Nephron (organoid): Measurements from ENCODE around the gene NKD2.

Experiments used
- H3K27ac Mint-ChIP-seq, 3 experiments: 2 replicates each; pipeline ENCODE4 v1.8.0; 2020; ENCODE audit warnings: mixed read lengths in 3 of 3, mild to moderate bottlenecking in 2 of 3, moderate library complexity in 1 of 3
- H3K27me3 Mint-ChIP-seq: 2 replicates; pipeline ENCODE4 v1.8.0; 2021; ENCODE audit warnings: low read depth, mild to moderate bottlenecking, moderate library complexity, mixed read lengths
- H3K36me3 Mint-ChIP-seq: 2 replicates; pipeline ENCODE4 v1.8.0; 2020; ENCODE audit warnings: low read depth, mixed read lengths
- H3K4me1 Mint-ChIP-seq: 2 replicates; pipeline ENCODE4 v1.8.0; 2020; ENCODE audit warnings: mixed read lengths
- H3K4me3 Mint-ChIP-seq, 3 experiments: 2 replicates each; pipeline ENCODE4 v1.8.0; 2020; ENCODE audit warnings: mild to moderate bottlenecking in 3 of 3, mixed read lengths in 3 of 3, moderate library complexity in 2 of 3
- H3K9me3 Mint-ChIP-seq: 2 replicates; pipeline ENCODE4 v1.8.0; 2020; ENCODE audit warnings: mixed read lengths
- TF ChIP-seq, protein P1 (sequence below), 3 experiments: fragments of 200-600 bp; sonication (generic); IDR thresholded peaks; one replicate each; pipeline ENCODE4 v1.5.0; 2021; ENCODE audit warnings: antibody characterized with exemption in 3 of 3; ENCODE audit not compliant: unreplicated experiment in 3 of 3

The NKD2 gene

DNA sequence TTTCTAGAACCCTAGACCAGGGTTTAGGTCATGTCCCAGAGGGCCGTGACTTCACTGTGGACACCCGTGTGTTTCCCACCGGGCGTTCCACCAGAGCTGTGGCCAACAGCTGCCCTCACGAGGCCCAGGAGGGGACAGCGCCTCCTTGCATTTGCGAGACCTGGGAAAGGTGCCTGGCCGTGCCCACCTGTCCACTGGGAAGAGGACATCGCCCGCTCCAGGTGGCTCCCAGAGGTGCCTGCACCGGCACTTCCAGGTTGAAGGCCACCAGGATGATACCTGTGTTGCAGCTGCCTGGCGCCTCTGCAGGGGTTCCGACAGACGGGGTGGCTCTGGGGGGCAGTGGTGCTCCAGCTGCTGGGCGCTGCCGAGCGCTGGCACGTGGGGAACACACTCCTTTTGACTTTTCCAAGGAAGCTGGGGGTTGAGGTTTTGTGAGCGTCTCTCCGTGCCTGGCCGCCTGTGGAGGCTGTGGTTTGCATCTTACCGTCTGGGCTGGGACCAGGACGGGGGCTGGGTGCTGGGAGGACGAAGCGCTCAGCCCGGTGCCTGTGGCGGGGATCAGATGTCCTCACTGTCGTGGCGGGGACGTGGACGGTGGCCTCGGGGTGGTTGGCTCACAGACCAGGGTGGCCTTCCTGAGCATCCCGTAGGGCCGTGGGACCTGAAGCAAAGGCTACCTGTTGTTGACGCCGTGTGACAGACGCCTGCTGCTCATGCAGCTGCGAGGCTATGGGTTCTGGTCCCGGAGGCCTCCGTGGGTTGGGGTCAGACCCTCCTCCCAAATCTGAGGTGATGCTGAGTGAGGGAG, 19.2 kb downstream of the NKD2 start:
- Mint-ChIP-seq H3K36me3 (no peaks in the 10 kb centered on the region), H3K4me3 (no peak overlapping the region), H3K4me1 (peaks cover 10% of the 10 kb centered on the region), H3K27ac (no peak overlapping the region), H3K27me3 (no peaks in the 10 kb centered on the region), H3K9me3 (no peaks in the 10 kb centered on the region)
- TF ChIP-seq, protein P1, sequence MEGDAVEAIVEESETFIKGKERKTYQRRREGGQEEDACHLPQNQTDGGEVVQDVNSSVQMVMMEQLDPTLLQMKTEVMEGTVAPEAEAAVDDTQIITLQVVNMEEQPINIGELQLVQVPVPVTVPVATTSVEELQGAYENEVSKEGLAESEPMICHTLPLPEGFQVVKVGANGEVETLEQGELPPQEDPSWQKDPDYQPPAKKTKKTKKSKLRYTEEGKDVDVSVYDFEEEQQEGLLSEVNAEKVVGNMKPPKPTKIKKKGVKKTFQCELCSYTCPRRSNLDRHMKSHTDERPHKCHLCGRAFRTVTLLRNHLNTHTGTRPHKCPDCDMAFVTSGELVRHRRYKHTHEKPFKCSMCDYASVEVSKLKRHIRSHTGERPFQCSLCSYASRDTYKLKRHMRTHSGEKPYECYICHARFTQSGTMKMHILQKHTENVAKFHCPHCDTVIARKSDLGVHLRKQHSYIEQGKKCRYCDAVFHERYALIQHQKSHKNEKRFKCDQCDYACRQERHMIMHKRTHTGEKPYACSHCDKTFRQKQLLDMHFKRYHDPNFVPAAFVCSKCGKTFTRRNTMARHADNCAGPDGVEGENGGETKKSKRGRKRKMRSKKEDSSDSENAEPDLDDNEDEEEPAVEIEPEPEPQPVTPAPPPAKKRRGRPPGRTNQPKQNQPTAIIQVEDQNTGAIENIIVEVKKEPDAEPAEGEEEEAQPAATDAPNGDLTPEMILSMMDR (IDR thresholded peaks at IDR 0.05; ENCODE audit: unreplicated experiment in 3 of 3): no peak

DNA sequence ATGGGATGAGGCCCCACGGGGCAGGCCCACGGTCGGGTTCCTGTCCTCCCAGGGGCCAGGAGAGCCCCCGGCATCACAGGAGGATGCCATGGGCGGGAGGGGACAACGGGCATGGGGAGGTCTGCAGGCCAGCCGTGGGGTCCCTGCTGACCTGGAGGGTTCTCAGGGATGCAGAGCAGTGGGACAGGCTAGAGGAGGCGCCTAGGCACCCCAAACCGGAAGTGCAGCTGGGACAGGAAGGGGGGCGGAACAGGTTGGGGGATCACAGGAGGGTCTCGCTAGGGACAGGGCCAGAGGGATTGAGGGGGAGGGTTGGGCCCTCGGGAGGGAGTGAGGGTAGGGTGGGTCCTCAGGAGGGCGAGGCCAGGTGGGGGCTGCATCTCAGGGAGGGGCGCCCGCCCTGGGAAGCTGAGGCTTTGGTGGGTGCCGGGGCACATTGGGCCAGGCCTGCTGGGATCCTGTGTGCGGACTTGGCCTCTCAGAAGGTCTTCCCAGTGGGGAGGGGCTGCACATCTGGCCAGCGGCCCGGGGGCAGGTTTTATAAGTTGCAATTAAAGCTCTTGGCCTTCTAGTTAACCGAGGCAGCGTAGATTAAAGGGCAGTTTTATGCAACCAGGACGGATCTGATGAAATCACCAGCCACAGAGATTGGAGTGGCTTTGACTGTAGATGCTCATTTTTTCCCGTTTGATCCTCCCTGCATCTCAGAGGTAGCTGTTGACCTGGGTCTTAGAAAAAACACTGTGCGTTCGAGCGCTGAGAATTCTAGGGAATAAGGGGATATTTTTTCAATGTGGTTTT, 20.1 kb downstream of the NKD2 start:
- peak overlapping the region; percentile 31 to 79 (median 63) for H3K27ac Mint-ChIP-seq
- H3K9me3 Mint-ChIP-seq: no peaks in the 10 kb centered on the region
- peaks cover 10% of the 10 kb centered on the region for H3K4me1 Mint-ChIP-seq
- H3K4me3 Mint-ChIP-seq: no peak overlapping the region
- no peaks in the 10 kb centered on the region for H3K27me3 Mint-ChIP-seq
- TF ChIP-seq, protein P1 (IDR thresholded peaks at IDR 0.05; ENCODE audit: unreplicated experiment in 3 of 3): no peak
- no peaks in the 10 kb centered on the region for H3K36me3 Mint-ChIP-seq

DNA sequence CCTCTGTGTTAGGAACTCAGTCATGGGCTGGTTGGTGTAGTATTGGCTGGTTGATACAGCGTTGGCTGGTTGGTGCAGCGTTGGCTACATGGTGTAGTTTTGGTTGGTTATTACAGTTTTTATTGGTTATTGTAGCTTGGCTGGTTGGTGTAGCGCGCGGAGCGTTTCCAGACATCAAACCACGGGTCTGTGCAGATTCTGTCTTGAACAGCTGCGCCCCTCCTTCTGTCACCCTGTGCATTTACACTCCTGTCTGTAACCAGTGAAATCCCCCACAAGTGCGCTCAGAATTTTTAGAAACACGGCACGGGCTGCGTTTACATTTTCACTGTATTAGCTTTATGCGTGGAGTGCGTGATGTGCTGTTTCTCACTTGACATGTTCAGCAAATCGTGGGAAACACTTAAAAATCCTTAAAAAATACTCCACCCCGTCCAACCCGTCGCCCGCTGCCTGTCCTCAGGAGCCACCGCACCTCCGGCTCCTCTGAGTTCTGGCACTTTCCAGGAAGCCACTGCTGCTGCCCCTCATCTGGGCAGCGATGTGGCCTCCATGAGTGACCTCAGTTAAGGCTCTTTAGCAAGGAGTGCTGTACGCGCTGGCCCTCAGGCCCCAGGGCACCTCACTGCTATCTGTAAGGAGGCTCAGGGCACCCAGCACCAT, 20.8 kb downstream of the NKD2 start:
- Mint-ChIP-seq H3K4me1 (peaks cover 10% of the 10 kb centered on the region), H3K27me3 (no peaks in the 10 kb centered on the region), H3K36me3 (peaks cover 5% of the 10 kb centered on the region), H3K4me3 (no peak overlapping the region), H3K9me3 (no peaks in the 10 kb centered on the region), H3K27ac (peak overlapping the region; percentile 31 to 79 (median 63))
- TF ChIP-seq, protein P1 (IDR thresholded peaks at IDR 0.05; ENCODE audit: unreplicated experiment in 3 of 3): no peak

DNA sequence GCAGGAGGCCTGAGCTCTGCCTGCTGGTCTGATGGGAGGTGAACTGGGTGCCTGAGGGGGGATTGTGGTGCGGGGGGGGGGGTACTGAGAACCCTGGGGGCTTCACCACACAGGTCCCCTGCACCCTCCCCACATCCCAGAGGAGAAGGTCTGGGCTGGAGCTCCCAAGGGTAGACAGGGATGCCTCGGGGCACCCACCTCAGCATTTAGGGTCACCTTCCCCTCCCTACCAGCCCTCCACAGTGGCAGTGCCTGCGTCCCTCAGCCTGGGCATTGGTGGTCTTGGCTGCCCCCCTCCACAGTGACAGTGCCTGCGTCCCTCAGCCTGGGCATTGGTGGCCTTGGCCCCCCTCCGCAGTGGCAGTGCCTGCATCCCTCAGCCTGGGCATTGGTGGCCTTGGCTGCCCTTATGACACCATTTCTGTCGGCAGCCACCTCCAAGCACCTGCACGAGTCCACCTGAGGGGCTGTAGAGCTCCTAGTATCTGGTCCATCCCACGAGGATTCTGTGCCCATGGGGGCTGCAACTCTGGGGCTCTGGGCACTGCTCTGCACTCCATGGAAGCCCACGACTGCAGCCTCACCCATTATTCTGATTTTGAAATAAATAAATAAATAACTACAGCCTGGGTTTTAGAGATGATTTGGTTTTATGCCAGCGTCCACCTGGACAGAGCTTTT, 21.5 kb downstream of the NKD2 start:
- Mint-ChIP-seq H3K4me1 (peaks cover 10% of the 10 kb centered on the region), H3K27ac (no peak overlapping the region), H3K27me3 (peaks cover 2% of the 10 kb centered on the region), H3K36me3 (peaks cover 5% of the 10 kb centered on the region), H3K4me3 (no peak overlapping the region), H3K9me3 (no peaks in the 10 kb centered on the region)
- TF ChIP-seq, protein P1 (IDR thresholded peaks at IDR 0.05; ENCODE audit: unreplicated experiment in 3 of 3): no peak

DNA sequence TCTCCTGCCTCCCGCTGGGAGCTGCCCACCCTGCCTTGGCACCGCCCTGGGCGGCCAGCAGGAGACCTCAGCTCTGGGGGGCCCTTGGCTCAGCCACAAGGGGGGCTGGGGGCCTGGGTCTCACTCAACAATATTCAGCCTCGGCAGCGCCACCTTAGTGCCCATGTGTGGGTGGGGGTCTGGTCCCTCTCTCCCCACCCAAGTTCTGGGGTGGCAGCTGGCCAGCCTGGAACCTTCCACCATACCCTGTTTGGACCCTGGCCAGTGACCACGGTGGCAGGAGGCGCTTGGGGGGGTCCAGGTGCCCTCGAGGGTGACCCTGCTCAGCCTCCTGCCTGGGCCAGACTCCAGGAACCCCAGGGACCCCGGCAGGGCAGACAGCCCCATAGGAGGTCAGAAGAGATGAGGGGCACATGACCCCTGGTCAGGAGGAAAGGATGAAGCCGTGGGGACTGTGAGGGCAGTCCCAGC, 22.2 kb downstream of the NKD2 start:
- Mint-ChIP-seq H3K27ac (no peak overlapping the region), H3K9me3 (no peaks in the 10 kb centered on the region), H3K27me3 (peaks cover 5% of the 10 kb centered on the region), H3K4me3 (no peak overlapping the region), H3K4me1 (peaks cover 10% of the 10 kb centered on the region), H3K36me3 (peaks cover 5% of the 10 kb centered on the region)
- TF ChIP-seq, protein P1 (IDR thresholded peaks at IDR 0.05; ENCODE audit: unreplicated experiment in 3 of 3): no peak
